ENCODE data around the gene MPIG6B.

The MPIG6B gene

GRCh38 chr6:31763619-31763940, 40.4 kb downstream of the MPIG6B start:
- Histone ChIP-seq H3K4me2 (ENCODE audit: low read length) (no peak overlapping the region), H2AFZ (ENCODE audit: low read length) (no peak overlapping the region), H3K4me3 (ENCODE audit: low read depth, low read length, poor library complexity, severe bottlenecking) (no peak overlapping the region), H4K20me1 (ENCODE audit: insufficient read depth, low read length) (no peaks in the 10 kb centered on the region), H3K4me1 (ENCODE audit: insufficient read depth, low read length, severe bottlenecking) (no peaks in the 10 kb centered on the region), H3K27ac (ENCODE audit: low read depth, low read length, poor library complexity, severe bottlenecking) (no peak overlapping the region), H3K27me3 (ENCODE audit: insufficient read depth, low read length) (no peaks in the 10 kb centered on the region), H3K9me2 (ENCODE audit: low read depth, low read length) (no peaks in the 10 kb centered on the region), H3K36me3 (ENCODE audit: insufficient read depth, low read length) (peaks cover 61% of the 10 kb centered on the region), H3K9me3 (ENCODE audit: low read length) (no peaks in the 10 kb centered on the region), H3F3A (ENCODE audit: insufficient read depth, low read length) (no peaks in the 10 kb centered on the region), H3K9ac (ENCODE audit: low read length) (no peak overlapping the region), H3K79me2 (ENCODE audit: insufficient read depth, low read length) (no peaks in the 10 kb centered on the region)
- TF ChIP-seq CTCF (IDR thresholded peaks at IDR 0.05; ENCODE audit: low read length) (no peak), EZH2 (IDR thresholded peaks at IDR 0.05; ENCODE audit: borderline replicate concordance, low read length) (no peak)

- no peaks in the 10 kb centered on the region for H3K79me2 ChIP-seq (ENCODE audit: insufficient read depth, low read length)
- no peak overlapping the region for H2AFZ ChIP-seq (ENCODE audit: low read length)
- no peaks in the 10 kb centered on the region for H3K27me3 ChIP-seq (ENCODE audit: insufficient read depth, low read length)
- no peaks in the 10 kb centered on the region for H3F3A ChIP-seq (ENCODE audit: insufficient read depth, low read length)
- H3K9me2 ChIP-seq (ENCODE audit: low read depth, low read length) = no peaks in the 10 kb centered on the region
- H3K27ac ChIP-seq (ENCODE audit: low read depth, low read length, poor library complexity, severe bottlenecking) = no peak overlapping the region
- H3K4me2 ChIP-seq (ENCODE audit: low read length) = no peak overlapping the region
- peaks cover 55% of the 10 kb centered on the region for H3K36me3 ChIP-seq (ENCODE audit: insufficient read depth, low read length)
- H3K9ac ChIP-seq (ENCODE audit: low read length) = no peak overlapping the region
- TF ChIP-seq EZH2 (IDR thresholded peaks at IDR 0.05; ENCODE audit: borderline replicate concordance, low read length) = no peak
- TF ChIP-seq CTCF (IDR thresholded peaks at IDR 0.05; ENCODE audit: low read length) = no peak
- H3K4me1 ChIP-seq (ENCODE audit: insufficient read depth, low read length, severe bottlenecking) = no peaks in the 10 kb centered on the region
- H3K4me3 ChIP-seq (ENCODE audit: low read depth, low read length, poor library complexity, severe bottlenecking) = no peak overlapping the region
- no peaks in the 10 kb centered on the region for H3K9me3 ChIP-seq (ENCODE audit: low read length)
- H4K20me1 ChIP-seq (ENCODE audit: insufficient read depth, low read length) = no peaks in the 10 kb centered on the region
Observed at GRCh38 chr6:31764198-31764597, 41.0 kb downstream of the MPIG6B start.

- Histone ChIP-seq H3K9me3 (ENCODE audit: low read length) (no peaks in the 10 kb centered on the region), H3K79me2 (ENCODE audit: insufficient read depth, low read length) (no peaks in the 10 kb centered on the region), H3K36me3 (ENCODE audit: insufficient read depth, low read length) (peaks cover 42% of the 10 kb centered on the region), H3K27me3 (ENCODE audit: insufficient read depth, low read length) (no peaks in the 10 kb centered on the region), H3F3A (ENCODE audit: insufficient read depth, low read length) (no peaks in the 10 kb centered on the region), H3K9ac (ENCODE audit: low read length) (no peak overlapping the region), H2AFZ (ENCODE audit: low read length) (no peak overlapping the region), H4K20me1 (ENCODE audit: insufficient read depth, low read length) (no peaks in the 10 kb centered on the region), H3K27ac (ENCODE audit: low read depth, low read length, poor library complexity, severe bottlenecking) (no peak overlapping the region), H3K9me2 (ENCODE audit: low read depth, low read length) (no peaks in the 10 kb centered on the region), H3K4me2 (ENCODE audit: low read length) (no peak overlapping the region), H3K4me3 (ENCODE audit: low read depth, low read length, poor library complexity, severe bottlenecking) (no peak overlapping the region), H3K4me1 (ENCODE audit: insufficient read depth, low read length, severe bottlenecking) (no peaks in the 10 kb centered on the region)
- TF ChIP-seq CTCF (IDR thresholded peaks at IDR 0.05; ENCODE audit: low read length) (no peak), EZH2 (IDR thresholded peaks at IDR 0.05; ENCODE audit: borderline replicate concordance, low read length) (no peak)
Observed at GRCh38 chr6:31765559-31765909, 42.4 kb downstream of the MPIG6B start.
